ENCODE results near the gene KIRREL3.
A peak's percentile ranks its signal among the peaks of the same experiment; 100 is the strongest.

The KIRREL3 gene

DNA sequence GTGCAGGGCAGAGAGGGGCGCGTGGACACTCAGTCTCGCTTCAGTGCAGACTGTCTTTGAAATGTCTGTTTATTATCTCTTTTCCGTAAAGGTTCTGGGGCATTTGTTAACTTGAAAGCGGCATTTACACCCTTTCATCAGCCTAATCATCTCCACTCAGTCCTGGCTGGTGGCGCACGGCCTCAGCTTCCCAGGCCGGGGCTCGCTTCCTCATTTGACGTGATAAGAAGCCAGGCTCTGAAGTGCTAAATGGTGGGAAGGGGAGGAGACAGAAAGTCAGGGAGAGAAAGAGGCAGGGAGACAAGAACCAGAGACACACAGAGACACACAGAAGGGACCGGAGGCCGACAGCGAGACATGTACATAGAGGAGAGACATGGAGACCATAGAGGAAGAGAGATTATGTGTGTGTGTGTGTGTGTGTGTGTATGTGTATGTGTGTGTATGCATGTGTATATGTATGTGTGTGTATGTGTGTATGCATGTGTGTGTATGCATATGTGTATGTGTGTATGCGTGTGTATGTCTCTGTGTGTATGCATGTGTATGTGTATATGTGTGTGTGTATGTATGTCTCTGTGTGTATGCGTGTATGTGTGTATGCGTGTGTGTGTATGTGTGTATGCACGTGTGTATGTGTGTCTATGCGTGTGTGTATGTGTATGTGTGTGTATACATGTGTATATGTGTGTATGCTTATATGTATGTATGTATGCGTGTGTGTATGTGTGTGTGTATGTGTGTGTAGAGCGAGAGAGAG lies 543.6 kb downstream of the KIRREL3 start:
- DNase-seq, result no peak

DNA sequence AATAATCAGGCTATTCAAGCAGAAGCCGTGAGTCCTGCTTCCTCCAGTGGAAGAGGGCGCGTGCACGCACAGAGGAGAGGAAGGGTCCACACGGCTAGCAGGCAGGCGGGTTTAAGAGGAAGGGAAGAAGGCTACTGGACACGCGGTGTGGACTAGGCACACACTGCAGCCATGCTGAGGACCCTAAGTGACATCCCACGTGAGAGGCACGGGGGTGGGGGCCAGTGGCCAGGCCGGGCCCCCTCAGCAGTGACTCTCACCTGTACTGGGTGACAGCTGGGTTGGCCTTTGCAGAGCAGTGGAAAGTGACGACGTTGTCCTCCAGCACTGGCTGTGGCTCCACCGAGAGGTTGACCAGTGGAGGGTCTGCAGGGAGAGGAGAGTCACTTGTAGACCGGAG lies 544.5 kb downstream of the KIRREL3 start:
- DNase-seq, result no peak

- DNase-seq, result no peak
Measured at GRCh38 chr11:126452241-126453101, 548.1 kb downstream of the KIRREL3 start.

DNA sequence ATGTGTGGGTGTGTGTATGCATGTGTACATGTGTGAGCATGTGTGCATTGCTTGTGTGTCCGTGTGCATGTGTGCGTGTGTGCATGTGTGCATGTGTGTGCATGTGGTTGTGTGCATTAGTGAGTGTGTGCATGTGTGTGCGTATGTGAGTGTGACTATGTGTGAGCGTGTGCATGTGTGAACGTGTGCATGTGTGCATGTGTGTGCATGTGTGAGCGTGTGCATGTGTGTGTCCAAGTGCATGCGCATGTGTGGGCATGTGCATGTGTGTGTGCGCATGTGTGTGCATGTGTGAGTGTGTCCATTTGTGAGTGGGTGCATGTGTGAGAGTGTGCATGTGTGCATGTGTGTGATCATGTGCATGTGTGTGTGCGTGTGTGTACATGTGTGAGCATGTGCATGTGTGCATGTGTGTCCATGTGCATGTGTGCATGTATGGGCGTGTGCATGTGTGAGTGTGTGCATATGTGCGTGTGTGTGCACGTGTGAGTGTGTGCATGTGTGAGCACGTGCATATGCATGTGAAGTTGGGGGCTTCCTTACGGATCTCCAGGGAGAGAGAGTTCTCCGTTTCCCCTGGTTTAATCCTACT lies 549.3 kb downstream of the KIRREL3 start:
- no peak for DNase-seq

- DNase-seq, result no peak
Measured at GRCh38 chr11:126450806-126451205, 549.8 kb downstream of the KIRREL3 start.

DNA sequence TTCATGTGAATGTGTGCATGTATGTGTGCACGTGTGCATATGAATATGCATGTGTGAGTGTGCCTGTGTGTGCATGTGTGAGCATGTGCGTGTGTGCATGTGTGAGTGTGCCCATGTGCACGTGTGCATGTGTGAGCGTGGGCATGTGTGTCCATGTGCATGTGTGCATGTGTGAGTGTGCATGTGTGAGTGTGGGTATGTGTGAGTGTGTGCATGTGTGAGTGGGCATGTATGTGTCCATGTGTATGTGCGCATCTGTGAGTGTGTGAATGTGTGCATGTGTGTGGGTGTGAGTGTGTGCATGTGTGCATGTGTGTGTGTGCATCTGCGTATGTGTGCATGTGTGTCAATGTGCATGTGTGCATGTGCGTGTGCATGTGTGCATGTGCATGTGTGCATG lies 550.4 kb downstream of the KIRREL3 start:
- DNase-seq, result no peak

DNA sequence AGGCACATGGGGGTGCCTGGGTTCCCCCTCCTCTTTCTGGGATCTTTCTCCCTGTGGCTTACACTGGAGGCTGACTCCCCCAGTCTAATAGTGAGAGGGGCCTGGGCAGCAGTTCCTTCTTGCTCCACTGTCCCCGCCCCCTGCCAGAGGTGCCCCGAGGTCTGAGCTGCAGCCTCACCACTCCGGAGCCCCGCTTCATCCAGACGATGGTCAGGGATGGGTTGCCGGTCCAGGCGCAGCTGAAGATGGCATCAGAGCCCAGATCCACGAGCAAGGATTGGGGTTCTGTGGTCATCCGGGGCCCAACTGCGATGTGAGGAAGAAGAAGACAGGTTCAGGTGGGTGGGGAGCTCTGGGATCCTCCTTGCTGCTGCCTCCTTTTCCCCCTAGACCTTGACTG lies 554.0 kb downstream of the KIRREL3 start:
- no peak for DNase-seq

DNA sequence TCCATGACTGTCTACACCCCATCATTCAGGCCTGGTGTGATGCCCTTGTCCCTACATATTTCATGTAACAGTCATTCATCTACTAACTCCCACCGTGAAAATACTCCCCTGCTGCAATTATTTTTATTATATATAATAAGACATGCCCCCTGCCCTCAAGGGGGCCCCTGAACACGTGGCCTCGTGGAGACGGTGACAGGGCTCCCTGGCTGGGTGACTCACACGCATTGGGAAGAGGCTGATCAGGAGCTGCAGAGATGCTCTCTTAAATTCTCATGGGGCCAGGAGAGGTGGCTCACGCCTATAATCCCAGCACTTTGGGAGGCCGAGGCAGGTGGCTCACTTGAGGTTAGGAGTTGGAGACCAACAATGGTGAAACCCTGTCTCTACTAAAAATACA lies 556.5 kb downstream of the KIRREL3 start:
- DNase-seq, result no peak

DNA sequence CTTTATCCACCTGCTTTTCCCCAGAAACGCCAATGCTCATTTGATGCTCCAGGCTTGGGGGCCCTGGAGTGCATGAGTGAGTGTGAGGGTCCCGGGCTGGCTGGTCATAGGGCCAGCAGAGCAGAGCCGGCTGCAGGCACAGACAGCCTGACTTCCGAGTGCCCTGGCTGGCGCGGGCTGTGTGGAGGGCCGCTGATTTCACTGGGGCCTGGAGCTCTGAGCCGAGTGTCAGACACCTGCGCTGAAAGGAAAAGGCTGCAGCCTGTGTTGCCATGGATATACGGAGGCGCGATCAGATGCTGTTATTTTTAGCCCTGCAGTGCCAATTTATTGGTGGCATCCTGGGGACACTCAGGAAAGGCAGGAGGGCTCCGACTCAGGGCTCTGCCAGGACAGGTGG lies 557.5 kb downstream of the KIRREL3 start:
- no peak for DNase-seq

GRCh38 chr11:126440792-126441514 lies 559.6 kb downstream of the KIRREL3 start:
- peak; percentile 65 for DNase-seq

GRCh38 chr11:126440276-126440675 lies 560.3 kb downstream of the KIRREL3 start:
- DNase-seq, result no peak

DNA sequence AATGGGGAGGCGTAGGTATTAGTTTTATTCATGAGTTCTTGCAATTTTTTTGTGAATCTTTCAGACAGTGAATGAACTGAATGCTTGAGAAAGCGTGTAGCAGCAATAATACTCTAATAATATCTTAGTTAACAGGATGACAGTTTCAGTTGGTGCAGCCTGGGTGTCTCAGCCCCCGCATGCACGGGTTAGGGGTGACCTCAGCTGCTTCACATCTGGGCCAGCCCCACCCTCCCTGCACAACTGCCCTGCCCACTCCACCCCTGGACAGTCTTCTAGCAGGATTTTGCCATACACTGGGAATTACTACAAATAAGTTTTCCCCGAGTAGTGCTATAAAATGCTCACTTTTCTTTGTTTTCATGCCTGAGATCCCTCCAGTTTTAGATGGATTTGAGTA lies 561.9 kb downstream of the KIRREL3 start:
- no peak for DNase-seq

DNA sequence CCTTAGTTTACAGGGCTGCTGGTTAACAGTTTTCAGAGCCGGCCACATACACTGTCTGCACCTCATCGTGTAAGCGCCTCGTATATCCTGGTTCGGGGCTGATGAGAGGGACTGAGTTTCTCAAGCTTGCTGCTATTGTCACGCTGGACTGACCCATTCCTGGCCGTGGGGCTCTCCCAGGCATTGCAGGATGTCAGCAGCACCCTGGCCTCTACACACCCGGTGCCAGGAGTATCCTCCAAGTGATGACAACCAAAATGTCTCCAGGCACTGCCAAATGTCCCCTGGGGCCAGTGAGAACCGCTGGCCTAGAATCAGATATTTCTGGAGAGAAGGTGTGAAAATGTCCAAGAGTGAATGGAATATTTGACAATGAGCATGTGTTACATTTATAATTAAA lies 562.3 kb downstream of the KIRREL3 start:
- DNase-seq, result no peak

GRCh38 chr11:126437731-126438130 lies 562.8 kb downstream of the KIRREL3 start:
- no peak for DNase-seq

DNA sequence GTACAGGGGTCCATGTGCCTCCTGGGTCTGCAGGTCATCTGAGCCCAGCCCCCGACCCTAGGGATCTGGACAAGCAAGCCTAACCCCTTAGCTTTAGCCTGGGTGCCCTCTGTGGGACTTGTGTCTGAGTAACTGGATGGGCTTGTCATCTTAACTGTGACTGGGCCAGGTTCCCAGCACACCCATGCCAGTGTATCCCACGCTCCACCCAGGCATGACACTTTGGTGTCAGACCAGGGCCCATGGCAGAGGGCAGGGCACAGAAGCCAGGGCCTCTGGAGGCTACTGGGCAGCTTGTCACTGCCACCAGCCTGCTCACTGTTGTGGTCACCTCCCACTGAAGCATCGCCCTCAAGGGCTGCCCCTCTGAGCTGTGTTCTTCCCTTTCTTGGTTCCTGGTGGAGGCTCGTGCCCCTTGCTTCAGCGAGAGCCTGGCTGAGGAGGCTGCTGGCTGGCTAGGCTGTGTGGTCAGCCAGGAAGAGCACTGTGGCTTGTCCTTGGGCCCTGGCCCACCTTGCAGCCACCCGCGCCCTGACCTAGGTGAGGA lies 564.3 kb downstream of the KIRREL3 start:
- DNase-seq, result no peak

- DNase-seq, result no peak
Measured at GRCh38 chr11:126434950-126435335, 565.6 kb downstream of the KIRREL3 start.

DNA sequence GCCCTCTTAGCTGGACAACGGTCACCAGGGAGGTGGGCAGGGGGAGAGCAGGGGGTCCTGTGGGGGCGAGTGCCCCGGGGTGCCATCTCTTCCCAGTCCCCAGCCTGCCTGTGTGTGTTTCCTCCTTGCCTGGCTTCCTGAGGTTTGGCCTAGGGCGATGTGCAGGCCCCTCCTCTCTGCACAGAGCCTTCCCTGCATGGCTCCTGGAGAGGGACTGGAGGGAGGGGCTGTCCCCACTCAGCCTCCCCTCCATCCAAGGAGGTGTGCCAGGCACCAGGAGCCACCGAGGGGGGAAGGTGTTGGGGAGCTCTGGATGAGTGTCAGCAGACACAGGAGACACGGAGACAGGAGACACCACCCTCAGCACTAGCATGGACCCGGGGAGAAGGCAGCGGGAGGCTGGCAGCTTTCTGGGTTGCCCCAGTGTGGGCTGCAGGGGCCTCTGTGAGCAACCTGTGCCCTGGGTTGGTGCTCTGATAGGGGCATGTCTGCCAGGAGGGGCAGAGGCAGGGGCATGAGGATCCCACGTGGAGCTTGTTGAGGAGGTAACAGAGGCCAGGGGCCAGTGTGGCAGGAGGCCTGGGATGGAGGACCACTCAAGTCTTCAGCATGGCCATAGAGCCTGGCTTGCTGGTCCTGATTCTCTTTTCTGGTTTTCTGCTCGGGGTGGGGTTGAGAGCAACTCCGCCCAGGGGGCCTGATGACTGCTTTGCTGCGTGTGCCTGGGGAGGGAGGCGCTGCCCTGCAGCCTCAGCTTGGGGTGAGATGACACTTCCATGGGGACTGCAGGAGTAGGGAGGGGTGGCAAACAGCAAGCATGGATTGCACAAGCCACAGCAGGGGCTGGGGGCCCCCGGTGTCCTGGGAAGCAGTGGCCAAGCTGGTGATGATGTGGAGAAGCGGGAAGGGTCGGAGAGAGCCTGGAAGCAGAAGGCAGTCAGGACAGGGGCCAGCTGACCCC lies 566.3 kb downstream of the KIRREL3 start:
- no peak for DNase-seq

DNA sequence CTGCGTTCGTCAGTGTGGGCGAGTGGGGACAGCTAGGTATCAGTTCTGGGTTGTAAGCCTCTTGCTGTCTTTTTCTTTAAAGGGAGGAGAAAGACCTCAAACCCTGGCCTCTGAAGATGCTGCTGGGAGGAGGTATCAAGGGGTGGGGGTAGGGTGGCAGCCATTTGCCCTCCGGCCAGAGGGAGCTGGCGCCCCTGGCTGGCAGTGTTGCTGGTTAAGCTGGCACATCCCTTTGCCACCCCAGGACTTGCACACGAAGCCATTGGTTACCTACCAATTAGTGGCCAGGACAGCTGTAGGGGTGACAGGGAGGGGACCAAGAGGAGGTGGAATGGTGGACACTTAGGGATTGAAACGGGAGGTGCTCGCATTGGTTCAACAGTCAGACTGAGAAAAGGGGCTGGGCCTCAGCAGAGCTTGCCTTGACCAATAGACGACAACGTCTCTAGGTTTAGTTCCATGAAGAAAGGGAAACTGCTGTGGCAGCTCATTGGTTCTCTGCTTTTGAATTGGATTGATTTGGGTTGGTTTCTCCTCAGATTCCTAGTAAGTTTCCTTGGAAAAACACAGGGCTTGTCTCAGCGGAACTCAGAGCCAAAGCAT lies 567.2 kb downstream of the KIRREL3 start:
- DNase-seq, result no peak

- no peak for DNase-seq
Measured at GRCh38 chr11:126432525-126432924, 568.0 kb downstream of the KIRREL3 start.

GRCh38 chr11:126432065-126432461 lies 568.5 kb downstream of the KIRREL3 start:
- DNase-seq, result no peak

DNA sequence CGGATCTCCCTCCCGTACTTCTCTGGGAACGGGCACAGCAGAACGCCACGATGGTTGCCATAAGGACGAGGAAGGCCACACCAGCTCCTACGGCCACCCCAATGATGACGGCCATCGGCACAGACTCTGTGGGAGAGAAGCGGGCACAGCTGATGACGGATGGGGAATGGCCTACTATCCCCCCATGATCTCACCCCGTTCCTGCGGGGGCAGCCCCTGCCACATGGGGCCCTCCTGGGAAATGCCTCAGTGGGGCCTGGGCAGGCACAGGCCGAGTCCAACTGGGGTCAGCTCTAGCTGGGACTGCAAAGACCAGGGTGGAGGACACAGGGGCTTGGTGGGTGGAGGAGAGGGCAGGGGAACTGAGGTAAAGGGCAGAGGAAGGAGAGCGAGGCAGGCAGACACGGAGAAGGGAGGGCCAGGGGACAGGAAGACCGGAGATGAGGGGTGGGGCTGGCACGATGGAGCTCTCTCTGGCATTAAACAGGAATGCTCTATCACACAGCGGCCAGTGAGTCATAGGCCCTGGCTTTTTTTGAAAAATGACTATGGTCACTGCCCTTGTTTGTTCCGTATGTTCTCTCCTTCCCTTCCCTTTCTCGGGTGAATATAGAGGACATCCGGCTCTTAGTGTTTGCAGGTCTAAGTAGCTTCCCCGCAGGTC lies 569.0 kb downstream of the KIRREL3 start:
- DNase-seq, result no peak
